ENCODE measurements around the gene INPP5B.
"Not testable (repeated sequence)": the region's sequence is repeated elsewhere in the genome, so short reads cannot be mapped to it uniquely, and the experiment has no call there.

Gene INPP5B

DNA sequence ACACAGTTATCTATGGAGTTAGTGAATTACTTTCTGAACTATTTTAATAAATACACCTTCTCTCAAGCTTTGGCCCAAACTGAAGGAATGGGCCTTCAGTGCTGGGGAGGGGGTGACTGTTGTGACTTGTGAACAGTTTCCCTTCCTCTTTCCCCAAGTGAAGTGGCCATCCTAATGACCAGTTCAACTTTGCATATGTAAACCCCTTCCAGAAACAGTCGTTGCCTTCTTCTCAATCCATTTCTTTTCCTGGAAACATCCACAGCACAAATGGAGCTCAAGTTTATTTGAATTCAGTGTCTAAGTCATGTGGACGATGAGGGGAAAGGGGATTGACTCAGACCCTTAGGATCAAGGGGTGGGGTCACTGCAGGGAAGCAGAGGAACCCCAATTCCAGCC is 1.3 kb upstream of the INPP5B start:
- DNase-seq (ENCODE audit: low read depth in 2 of 2): no peak

DNA sequence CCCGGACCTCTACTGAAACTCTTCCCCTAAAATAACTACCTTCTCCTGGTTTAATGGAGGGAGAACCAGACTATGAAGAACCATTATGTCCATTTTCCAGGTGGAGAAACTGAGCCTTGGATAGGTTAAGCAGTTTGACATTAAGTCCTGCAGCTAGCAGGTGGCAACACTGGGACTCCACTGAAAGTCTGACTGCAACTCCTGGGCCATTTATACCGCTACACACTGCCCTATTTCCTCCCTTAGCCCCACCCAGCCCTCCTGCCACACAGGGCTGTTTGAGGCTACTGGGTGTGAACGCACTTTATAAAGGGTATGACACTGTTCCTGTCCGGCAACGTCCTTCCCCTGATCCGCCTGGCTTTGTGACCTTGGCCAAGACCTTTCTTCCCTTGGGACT is 511 bp upstream of the INPP5B start:
- no peak for DNase-seq (ENCODE audit: low read depth in 2 of 2)

DNA sequence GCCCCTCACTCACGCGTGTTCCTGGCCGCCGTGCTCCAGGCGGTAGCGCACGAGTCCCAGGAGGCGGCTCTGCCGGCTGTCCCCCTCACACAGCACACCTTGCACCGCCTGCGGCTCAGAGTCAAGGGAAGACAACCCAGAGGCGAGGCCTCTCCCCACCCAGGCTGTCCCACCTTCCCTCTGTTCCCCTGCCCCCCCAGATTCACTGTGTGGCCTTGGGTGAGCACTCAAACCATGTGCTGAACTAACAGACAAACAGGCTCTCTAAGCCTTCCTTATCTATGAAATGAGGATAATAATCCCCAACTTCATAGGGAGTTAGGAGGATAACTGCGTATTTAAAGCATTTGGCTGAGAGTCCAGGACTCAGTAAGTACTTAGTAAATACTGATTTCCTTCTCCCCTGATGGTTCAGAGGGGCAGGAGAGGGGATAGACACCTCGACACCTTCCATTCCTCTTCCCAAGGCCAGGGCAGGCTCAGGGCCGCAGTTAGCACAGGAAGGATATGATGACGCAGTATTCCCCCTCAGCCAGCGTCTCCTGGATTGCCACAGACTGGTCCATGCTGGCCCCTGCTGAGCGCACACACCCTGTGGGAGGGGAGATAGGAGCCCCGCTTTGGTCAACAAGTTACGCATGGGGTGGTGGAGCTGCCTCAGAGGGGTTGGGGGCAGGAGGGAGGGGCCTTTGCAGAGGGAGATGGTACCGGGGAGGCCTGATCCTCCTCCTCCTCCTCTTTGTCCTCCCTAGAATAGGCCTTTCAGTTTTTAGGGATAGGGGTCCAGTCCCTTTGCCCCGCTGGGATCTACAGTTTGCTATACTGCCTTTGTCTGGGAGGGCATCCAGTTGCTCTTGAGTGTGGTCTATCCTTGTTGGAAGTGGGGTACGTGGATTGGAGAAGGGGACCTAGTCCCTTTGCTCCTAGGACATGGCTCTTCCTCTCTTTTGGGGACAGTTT is 830 bp downstream of the INPP5B start:
- no peak for DNase-seq (ENCODE audit: low read depth in 2 of 2)

DNA sequence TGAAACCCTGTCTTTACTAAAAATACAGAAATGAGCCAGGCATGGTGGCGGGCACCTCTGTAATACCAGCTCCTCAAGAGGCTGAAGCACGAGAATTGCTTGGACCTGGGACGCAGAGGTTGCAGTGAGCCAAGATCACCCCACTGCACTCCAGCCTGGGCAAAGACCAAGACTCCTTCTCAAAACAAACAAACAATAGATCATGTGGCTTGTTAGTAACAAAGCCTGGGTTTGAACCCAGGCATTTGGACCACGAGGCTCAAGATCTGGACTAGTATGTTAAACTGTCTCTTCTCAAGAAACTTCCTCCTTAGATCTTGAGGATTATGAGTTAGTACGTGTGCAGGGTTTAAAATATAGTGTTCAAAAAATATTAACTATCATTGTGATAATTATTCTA is 1.6 kb downstream of the INPP5B start:
- DNase-seq (ENCODE audit: low read depth in 2 of 2): no peak

DNA sequence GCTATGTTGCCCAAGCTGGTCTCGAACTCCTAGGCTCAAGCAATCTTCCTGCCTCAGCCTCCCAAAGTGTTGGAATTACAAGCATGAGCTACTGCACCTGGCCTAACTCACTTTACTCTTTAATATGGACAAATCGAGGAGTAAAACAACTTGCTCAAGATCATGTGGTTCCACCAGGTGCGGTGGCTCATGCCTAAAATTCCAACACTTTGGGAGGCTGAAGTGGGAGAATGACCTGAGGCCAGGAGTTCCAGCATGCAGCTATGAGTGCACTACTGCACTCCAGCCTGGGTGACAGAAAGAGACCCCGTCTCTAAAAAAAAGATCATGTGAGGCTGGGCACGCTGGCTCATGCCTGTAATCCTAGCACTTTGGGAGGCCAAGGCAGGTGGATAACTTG is 2.0 kb downstream of the INPP5B start:
- no peak for DNase-seq (ENCODE audit: low read depth in 2 of 2)

DNA sequence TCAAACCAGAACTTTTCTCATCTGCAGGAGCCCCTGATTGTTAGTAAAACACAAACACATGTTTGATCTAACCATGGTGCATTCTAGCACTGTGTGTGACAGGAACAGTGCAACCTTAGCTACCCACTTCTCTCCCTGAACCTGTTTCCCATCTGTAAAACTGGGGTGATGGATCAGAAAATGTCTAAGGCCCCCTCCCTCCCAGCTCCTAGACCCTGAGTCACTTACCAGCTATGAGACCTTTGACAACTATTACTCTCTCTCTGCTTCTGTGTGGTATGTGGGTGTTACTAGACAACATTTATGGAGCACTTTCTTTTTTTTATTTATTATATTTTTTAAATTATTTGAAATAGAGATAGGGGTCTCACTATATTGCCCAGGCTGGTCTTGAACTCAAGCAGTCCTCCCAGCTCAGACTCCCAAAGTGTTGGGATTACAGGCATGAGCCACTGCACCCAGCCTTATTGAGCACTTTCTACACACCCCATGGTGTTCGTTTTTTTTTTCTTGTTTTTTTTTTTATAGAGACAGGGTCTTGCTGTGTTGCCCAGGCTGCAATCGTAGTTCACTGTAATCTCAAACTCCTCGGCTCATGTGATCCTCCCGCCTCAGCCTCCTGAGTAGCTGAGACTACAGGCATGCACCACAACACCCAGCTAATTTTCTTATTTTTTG is 2.6 kb downstream of the INPP5B start:
- DNase-seq (ENCODE audit: low read depth in 2 of 2): no peak

DNA sequence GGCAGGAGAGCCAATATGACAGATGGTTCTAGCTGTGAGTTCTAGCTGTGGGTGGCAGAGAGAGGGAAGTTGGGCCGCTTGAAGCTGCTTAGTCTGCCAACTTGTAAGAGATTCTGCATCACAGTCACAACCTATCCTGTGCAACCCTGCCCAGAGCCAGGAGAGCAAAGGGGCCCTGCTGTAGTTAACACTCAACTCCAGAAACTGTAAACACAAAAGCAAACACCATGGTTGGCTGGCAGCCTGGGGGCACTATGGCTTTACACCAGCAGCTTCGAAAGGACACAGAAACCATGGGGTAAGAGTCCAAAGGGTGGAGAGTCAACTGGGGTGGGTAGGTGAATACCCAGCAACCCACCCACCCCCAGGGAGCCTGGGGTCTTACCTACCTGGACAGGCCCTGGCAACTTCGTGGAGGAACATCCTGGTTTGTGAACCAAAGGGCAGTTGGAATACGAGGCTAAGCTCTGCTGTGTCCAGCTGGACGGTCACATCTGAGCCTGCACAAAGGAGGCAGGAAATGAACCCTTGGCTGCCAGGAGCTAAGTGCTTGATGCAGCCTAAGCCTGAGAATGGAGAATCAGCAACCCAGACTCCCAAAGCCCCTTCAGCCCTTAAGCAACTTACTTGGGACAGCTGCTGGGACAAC is 6.4 kb downstream of the INPP5B start:
- DNase-seq (ENCODE audit: low read depth in 2 of 2): no peak

DNA sequence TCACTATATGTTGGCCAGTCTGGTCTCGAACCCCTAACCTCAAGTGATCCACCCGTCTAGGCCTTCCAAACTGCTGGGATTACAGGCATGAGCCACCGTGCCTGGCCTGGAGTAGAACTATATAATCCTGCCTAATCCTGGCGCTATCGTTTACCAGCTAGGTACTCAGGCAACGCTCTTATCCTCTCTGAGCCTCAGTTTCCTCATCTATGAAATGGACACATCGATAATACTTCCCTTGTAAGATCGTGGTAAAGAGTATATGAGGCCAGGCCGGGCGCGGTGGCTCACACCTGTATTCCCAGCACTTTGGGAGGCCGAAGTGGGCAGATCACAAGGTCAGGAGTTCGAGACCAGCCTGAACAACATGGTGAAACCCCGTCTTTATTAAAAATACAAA is 10.1 kb downstream of the INPP5B start:
- not testable (repeated sequence) for DNase-seq (ENCODE audit: low read depth in 2 of 2)

DNA sequence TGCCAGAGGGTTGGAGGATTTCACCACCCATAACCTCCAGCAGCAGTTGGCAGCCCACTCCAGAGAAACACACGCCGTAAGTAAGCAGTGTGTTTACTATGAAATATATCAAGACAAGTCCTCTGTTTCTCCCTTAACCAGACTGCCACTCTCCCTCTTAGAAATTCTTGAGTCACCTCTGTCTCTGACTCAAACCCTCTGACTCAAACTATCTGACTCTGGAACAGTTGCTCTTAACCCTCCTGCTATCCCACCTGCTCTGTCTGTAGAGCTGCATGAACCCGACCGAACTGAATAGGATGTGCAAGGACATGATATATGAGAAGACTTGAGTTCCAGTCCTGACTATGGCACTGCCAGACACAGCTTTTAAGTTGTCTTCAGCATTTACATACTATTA is 14.1 kb downstream of the INPP5B start:
- DNase-seq (ENCODE audit: low read depth in 2 of 2): no peak

DNA sequence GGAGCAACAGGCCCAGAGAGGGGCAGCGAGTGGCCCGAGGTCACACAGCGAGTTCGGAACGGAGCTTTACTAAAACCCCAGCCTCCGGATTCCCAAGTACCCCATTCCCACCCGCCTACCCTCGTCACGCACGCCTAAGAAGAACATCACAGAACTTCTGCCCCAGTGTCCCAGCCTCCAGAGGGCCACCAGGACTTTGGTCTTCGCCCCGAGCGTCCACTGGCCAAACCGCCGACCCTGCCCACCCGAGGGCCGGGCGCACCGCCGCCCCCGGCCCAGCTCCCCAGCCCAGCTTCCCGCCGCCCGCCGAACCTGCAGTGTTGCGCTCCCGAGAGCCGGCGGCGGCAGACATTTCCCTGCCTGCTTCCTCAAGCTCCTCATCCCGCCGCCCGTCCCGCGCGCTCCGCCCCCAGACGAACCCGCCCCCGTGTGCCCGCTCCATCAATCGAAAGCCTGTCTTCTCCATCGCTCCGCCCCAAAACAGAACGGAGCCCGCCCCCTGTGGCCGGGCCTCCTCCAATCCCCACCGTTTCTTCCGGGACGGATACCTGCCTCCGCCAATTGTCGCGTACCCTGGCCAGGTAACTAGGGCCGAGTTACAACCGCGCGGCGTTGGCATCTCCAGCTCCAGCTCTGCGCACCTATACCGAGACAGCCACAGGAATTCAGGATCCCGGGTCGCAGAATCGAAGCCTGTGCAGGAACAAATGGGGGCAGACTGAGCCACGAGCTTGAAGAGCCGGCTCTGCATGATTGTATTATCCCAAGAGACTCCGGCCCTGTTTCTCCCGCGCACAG is 15.3 kb downstream of the INPP5B start:
- peak; percentile 91 to 93 for DNase-seq (ENCODE audit: low read depth in 2 of 2)

DNA sequence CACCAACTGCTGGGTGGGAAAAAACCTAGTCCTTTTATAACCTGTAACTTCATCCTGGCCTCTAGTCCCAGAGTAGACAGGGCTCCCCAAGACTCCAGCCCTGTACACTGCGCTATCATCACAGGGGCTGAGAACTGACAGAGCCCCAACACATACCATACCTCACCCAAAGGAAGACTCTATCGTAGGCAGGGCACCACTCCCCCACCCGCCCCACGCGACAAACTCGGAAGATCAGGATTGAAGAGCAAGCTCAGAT is 15.8 kb downstream of the INPP5B start:
- no peak for DNase-seq (ENCODE audit: low read depth in 2 of 2)

DNA sequence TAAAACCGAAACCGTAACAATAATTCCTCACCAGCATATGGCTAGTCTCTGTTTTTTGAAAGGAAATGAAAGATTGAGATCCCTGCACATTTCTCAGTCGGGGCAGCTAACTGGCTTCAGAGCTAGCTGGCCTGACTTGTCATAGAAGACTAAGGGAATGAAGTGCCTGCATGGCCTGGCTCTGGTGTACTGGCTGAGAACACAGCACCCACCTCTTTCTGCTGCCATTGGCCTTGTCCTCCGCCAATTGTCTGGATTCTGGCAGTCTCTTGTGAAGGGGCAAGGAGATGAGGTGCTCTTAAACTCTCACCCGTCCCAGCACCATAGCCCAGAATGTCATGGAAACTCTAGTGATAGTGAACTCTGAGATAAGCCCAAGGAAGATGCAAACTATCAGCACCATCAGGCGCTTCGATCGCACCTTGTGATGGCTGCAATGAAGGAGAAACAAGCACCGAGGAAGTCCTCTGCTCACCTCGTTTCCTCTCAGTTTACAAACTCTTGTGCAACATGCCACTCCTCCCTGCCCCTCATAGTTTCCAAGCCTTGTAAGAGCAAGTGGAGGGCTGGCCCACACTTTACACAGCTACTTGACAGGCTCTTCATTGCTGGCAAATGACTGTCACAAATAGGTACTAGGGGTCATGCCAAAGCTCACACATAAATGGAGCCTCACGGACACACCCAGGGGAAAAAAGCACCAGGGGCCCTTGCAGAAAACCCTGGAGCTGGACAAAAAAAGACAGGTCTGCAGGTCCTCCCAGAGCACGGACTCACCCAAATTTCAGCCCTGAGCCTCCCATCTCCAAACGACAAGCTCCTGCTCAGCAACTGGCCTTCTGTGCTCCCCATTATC is 16.4 kb downstream of the INPP5B start:
- peak; percentile 16 to 17 for DNase-seq (ENCODE audit: low read depth in 2 of 2)

DNA sequence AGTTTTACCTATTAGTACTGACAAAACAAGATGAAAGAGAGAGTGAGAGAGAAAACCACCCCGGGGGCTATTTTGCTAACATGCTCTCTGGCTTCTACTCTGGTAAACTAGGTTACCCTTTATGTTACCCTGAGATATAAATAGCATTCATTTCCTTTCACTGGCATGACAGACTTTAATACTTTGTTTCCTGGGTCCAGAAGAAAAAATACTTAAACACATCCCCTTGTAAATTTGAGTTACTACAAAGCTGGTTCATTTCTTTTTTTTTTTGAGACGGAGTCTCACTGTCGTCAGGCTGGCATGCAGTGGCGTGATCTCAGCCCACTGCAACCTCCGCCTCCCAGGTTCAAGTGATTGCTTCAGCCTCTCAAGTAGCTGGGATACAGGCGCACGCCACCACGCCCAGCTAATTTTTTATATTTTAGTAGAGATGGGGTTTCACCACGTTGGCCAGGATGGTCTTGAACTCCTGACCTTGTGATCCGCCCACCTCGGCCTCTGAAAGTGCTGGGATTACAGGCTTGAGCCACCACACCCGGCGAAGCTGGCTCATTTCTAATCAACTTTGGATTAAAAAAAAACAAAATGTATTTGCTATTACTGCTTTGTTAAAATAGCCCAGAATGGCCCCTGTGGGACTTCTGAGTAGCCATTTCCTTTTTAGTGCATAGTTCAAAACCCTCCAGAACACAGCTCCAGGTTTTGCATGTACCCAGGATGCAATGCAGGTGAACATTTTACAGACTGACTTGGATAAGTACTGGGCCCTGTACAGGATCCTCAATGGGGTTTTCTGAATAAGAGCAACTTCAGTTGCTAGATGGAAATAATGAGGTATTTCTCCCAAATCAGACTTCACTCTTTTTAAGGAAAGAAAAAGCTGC is 20.6 kb downstream of the INPP5B start:
- DNase-seq (ENCODE audit: low read depth in 2 of 2): no peak

DNA sequence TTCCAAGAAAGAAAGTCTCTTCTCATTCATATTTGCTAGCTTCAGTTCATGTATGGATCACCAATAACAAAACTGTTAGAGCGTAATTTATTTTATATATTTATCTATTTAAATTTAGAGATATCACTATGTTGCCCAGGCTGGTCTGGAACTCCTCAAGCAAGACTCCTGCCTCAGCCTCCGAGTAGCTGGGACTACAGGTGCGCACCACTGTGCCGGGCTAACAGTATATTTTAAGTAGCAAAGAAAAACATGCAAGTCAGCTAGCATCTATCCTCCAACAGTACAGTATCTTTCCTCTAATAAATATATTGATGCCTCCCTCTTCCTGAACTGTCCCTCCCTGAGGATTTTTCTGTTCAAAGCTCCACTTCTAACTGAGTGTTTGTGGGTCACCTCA is 21.5 kb downstream of the INPP5B start:
- DNase-seq (ENCODE audit: low read depth in 2 of 2): no peak

DNA sequence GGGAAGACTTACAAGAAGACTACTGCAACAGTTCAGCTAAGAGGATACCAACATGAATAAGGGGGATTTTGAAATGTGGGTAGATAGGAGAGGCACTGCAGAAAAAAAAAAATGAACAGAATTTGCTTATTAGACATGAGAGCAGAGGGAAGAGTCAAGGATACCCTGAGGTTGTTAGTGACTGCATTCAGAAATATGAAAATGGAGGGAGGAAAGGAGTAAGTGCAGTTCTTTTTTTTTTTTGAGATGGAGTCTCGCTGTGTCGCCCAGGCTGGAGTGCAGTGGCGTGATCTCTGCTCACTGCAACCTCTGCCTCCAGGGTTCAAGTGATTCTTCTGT is 23.3 kb downstream of the INPP5B start:
- no peak for DNase-seq (ENCODE audit: low read depth in 2 of 2)

DNA sequence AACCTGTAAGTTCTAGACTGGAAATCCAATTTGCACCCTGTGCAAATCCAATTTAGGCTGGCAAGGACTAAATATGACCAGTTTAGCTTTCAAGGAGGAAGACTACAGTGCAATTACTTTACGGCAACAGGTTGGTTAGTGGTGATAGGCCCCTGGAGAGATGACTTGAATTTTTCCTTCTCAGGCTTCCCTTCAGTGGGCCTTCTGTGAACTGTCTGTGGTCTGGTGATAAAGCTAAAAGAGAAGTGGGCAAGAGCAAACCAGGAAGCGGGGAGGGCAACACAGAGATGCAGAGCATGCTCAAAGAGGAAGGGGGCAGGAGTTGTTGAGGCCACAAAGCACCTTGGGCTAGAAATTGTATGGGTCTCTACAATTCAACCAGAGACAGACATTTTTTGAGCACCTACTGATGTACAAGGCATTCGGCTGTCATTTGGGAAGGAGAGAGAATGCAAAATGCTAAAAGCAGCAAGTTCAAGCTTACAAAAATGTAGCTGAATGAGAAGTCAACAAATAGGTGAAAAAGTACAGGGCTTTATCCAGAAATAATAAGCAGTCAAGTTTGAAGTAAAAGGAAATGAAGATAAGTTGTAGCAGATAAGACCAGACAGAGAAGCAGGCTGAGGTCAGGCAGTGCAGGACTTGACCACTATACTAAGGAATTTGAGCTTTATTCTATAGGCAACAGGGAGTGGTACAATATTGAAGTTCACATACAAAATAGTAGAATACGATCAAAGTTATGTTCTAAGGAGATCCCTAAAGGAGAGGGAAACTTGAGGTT is 23.9 kb downstream of the INPP5B start:
- DNase-seq (ENCODE audit: low read depth in 2 of 2): no peak

DNA sequence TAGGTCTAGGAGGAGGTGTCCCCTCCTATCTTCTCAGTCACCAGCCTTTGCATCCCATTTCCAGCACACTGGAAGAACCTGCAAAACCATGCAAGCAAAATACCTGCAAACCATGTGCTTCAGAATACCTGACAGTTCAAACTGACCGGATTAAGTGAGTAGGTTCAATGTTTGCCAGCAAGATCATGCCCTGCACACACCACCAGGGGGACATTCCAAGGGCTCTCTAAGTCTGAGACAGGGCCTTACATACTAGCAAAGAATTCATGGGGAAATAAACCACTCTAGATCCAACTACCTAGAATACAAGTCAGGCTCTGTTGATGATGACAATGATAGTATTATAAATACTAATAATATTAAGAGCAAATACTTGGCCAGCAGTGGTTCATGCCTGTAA is 27.6 kb downstream of the INPP5B start:
- DNase-seq (ENCODE audit: low read depth in 2 of 2): no peak

DNA sequence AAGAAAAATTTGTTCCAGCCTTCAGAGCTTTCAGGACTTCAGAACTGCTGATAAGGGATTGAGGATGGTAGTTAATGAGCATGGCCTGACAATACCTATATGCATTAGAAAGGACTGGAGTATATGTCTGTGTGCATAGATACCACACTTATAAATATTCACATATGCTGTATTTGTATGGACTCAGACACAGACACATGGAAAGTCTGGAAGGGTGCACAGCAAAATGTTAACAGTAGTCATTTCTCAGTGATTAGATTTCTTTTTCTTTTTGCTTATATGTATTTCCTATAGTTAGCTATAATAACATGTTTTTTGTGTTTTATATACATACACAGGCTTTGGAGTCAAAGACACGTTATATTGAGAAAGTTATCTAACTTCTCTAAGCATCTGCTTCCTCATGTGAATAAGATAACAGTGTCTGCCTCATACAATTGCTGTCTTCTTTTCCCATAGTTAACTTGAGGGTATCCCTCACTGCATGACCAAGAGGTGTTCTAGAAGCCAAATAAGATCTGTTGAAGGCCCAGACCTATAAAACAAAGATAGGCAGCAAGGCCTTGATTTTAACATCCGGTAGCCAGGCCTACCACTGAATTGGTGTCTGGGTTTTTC is 31.3 kb downstream of the INPP5B start:
- no peak for DNase-seq (ENCODE audit: low read depth in 2 of 2)

Measured in activated CD8-positive, alpha-beta memory T cell treated with anti-CD3 and anti-CD28 coated beads for 4 hours (primary cell).